Fibroblast of lung (primary cell): ENCODE measurements around the gene KRTAP5-2. TPM values are rescaled to one million over a fixed set of nuclear protein-coding genes. Genes with fewer than 3 reads are reported as not detected.

Source experiments
- DNase-seq, 2 donors: peaks; one replicate each; pipeline versions ENCODE4 v3.0.0 to v3.0.0-alpha.2; 2010; ENCODE audit warnings: low read depth in 2 of 2
- H2AFZ ChIP-seq: 2 replicates; pipeline ENCODE4 v1.5.1; 2012; ENCODE audit warnings: low read length, control low read depth, inconsistent platforms
- H3K27ac ChIP-seq: 2 replicates; pipeline ENCODE4 v1.5.1; 2011; ENCODE audit warnings: low read length, control low read depth; ENCODE audit not compliant: insufficient read depth
- H3K27me3 ChIP-seq: 2 replicates; pipeline ENCODE4 v1.5.1; 2011; ENCODE audit warnings: mild to moderate bottlenecking, low read length; ENCODE audit not compliant: control insufficient read depth, insufficient read depth
- H3K36me3 ChIP-seq: 2 replicates; pipeline ENCODE4 v1.5.1; 2011; ENCODE audit warnings: low read length; ENCODE audit not compliant: control insufficient read depth, insufficient read depth
- H3K4me1 ChIP-seq: 2 replicates; pipeline ENCODE4 v1.5.1; 2011; ENCODE audit warnings: low read length; ENCODE audit not compliant: control insufficient read depth, insufficient read depth; ENCODE audit errors: extremely low read depth
- H3K4me2 ChIP-seq: 2 replicates; pipeline ENCODE4 v1.5.1; 2011; ENCODE audit warnings: low read length, control low read depth; ENCODE audit not compliant: insufficient read depth; ENCODE audit errors: extremely low read depth
- H3K4me3 ChIP-seq, 4 experiments: fragments of 200-600 bp in 1 of 4; sonication (generic) in 1 of 4; replicated peaks in 1 of 4; 2 replicates each; pipeline ENCODE4 v1.5.1; 2011 to 2016; ENCODE audit warnings: low read length in 4 of 4, low read depth in 3 of 4, mild to moderate bottlenecking in 3 of 4, control low read depth in 2 of 4, inconsistent platforms in 1 of 4, mixed read lengths in 1 of 4; ENCODE audit not compliant: insufficient read depth in 1 of 4; ENCODE audit errors: control extremely low read depth in 1 of 4
- H3K79me2 ChIP-seq: 2 replicates; pipeline ENCODE4 v1.5.1; 2012; ENCODE audit warnings: mild to moderate bottlenecking, low read length, inconsistent platforms; ENCODE audit not compliant: control insufficient read depth, insufficient read depth
- H3K9ac ChIP-seq: 2 replicates; pipeline ENCODE4 v1.5.1; 2011; ENCODE audit warnings: mild to moderate bottlenecking, low read length, control low read depth; ENCODE audit not compliant: insufficient read depth
- H3K9me3 ChIP-seq: 2 replicates; pipeline ENCODE4 v1.5.1; 2012; ENCODE audit warnings: low read depth, low read length; ENCODE audit not compliant: control insufficient read depth, insufficient read depth
- H4K20me1 ChIP-seq: 2 replicates; pipeline ENCODE4 v1.5.1; 2011; ENCODE audit warnings: low read length; ENCODE audit not compliant: control insufficient read depth, insufficient read depth; ENCODE audit errors: extremely low read depth
- CTCF ChIP-seq, 2 donors: IDR thresholded peaks in 1 of 2; conservative IDR thresholded peaks in 1 of 2; 1 replicate in 1 of 2; 2 replicates in 1 of 2; pipeline ENCODE4 v1.5.1; 2011 to 2012; ENCODE audit warnings: low read length in 2 of 2, control low read depth in 1 of 2, inconsistent platforms in 1 of 2, low read depth in 1 of 2, mild to moderate bottlenecking in 1 of 2
- EZH2 ChIP-seq: IDR thresholded peaks from 2 replicates; pipeline ENCODE4 v1.5.1; 2012; ENCODE audit warnings: low read length, control low read depth, mild to moderate bottlenecking; ENCODE audit errors: missing control alignments
- polyA plus RNA-seq, 2 donors: library from polyadenylated mRNA; depleted of rRNA in 1 of 2; stranded (reverse) in 1 of 2; unstranded in 1 of 2; fragments of >200 nt; gene quantifications; 2 replicates each; pipeline ENCODE4 v1.2.1, GENCODE V29; 2011 to 2012; ENCODE audit warnings: missing spikeins in 1 of 2
- total RNA-seq: library from RNA; depleted of rRNA; stranded (reverse); fragments of >200 nt; gene quantifications from 2 replicates; pipeline ENCODE4 v1.2.1, GENCODE V29; 2014

Gene KRTAP5-2
- total and polyA plus RNA-seq, 2 donors (not counting 1 experiment from before 2014, with no cell fraction given), result not detected

- Histone ChIP-seq H4K20me1 (no peaks in the 10 kb centered on the region), H3K4me2 (no peak overlapping the region), H3K36me3 (no peaks in the 10 kb centered on the region), H2AFZ (no peak overlapping the region), H3K27ac (no peak overlapping the region), H3K79me2 (no peaks in the 10 kb centered on the region), H3K4me1 (no peaks in the 10 kb centered on the region), H3K9me3 (no peaks in the 10 kb centered on the region), H3K9ac (no peak overlapping the region), H3K4me3 (no peak overlapping the region), H3K27me3 (peaks cover 6% of the 10 kb centered on the region)
- no peak for DNase-seq
- TF ChIP-seq EZH2 (no peak), CTCF (conservative IDR thresholded peaks at IDR 0.05 in 1 of 2, IDR thresholded peaks at IDR 0.05 in 1 of 2; ENCODE audit: low read depth in 1 of 2, low read length in 2 of 2) (no peak)
These were observed 38.3 kb upstream of the KRTAP5-2 start for GRCh38 chr11:1636291-1636950.

- no peak for DNase-seq
- Histone ChIP-seq H3K4me3 (no peak overlapping the region), H3K79me2 (no peaks in the 10 kb centered on the region), H3K9ac (no peak overlapping the region), H3K9me3 (no peaks in the 10 kb centered on the region), H2AFZ (no peak overlapping the region), H4K20me1 (no peaks in the 10 kb centered on the region), H3K36me3 (no peaks in the 10 kb centered on the region), H3K4me2 (no peak overlapping the region), H3K27me3 (peaks cover 2% of the 10 kb centered on the region), H3K27ac (no peak overlapping the region), H3K4me1 (no peaks in the 10 kb centered on the region)
- no peak for TF ChIP-seq EZH2
- no peak for TF ChIP-seq CTCF (conservative IDR thresholded peaks at IDR 0.05 in 1 of 2, IDR thresholded peaks at IDR 0.05 in 1 of 2; ENCODE audit: low read depth in 1 of 2, low read length in 2 of 2)
These were observed 35.8 kb upstream of the KRTAP5-2 start for GRCh38 chr11:1633864-1634263.

GRCh38 chr11:1632053-1632714, 34.1 kb upstream of the KRTAP5-2 start:
- Histone ChIP-seq H3K4me1 (no peaks in the 10 kb centered on the region), H2AFZ (no peak overlapping the region), H3K9me3 (no peaks in the 10 kb centered on the region), H3K79me2 (no peaks in the 10 kb centered on the region), H3K4me2 (no peak overlapping the region), H3K9ac (no peak overlapping the region), H3K36me3 (no peaks in the 10 kb centered on the region), H3K27ac (no peak overlapping the region), H4K20me1 (no peaks in the 10 kb centered on the region), H3K27me3 (peaks cover 2% of the 10 kb centered on the region), H3K4me3 (no peak overlapping the region)
- TF ChIP-seq CTCF (conservative IDR thresholded peaks at IDR 0.05 in 1 of 2, IDR thresholded peaks at IDR 0.05 in 1 of 2; ENCODE audit: low read depth in 1 of 2, low read length in 2 of 2) (no peak), EZH2 (no peak)
- DNase-seq, result no peak
